NCI-H2196 (cell line): ENCODE data around the gene SESN1.
A peak's percentile ranks its signal among the peaks of the same experiment; 100 is the strongest.

Source experiments
- DNase-seq: peaks from one replicate; lab custom pipeline; 2025; ENCODE audit not compliant: unreplicated experiment; lab: John Stamatoyannopoulos, UW

SESN1 gene

DNA sequence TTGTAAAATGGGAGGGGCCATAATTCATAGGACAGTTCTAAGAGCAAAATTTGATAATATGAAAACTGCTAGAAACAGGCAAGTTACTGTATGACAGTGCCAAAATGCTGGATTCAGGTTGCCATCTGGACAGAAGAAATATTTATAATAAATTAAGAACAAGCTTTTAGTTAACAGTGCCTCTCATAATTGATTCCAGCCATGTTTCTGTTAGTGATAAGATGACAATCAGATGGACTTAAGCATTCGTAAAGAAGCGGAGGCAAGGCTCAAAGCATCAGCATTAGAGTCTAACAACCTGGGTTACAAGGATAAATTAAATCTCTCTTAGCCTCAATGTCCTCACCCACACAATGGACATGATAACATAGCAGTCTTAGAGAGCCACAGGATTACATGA is 61.0 kb downstream of the SESN1 start:
- DNase-seq, result no peak

DNA sequence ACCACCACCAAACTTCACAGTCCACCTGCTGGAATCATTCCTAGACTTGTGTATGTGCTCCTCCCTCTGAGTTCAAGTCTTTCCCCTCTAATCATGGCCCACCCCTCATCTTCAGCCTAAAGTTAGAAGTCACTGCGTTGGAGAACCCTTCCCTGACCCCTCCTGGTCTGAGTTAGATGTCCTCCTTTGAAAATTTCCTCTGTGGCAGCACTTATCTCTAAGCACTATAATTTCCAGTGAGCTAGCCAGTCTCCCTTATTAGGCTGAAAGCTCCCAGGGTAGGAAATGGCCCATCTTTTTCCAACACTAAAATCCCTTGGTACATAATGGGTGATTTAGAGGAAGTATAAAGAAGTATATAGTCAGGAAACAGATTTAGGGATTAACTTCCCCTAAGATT is 63.2 kb downstream of the SESN1 start:
- DNase-seq, result no peak

DNA sequence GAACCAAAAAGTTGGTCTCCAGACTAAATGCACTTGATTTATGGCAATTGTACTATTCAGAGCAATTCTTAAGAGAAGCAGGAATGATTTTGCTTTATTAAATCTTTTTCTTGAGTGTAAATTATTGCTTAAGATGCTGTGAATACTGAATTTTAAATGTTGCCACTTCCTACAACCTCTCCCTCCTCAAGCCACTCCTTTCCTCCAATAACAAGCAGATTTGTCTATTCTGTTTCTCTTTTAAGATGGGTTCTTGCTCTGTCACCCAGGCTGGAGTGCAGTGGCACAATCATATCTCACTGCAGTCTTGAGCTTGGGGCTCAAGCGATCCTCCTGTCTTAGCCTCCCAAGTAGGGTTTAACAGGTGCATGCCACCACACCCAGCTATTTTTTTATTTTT is 65.3 kb downstream of the SESN1 start:
- no peak for DNase-seq

DNA sequence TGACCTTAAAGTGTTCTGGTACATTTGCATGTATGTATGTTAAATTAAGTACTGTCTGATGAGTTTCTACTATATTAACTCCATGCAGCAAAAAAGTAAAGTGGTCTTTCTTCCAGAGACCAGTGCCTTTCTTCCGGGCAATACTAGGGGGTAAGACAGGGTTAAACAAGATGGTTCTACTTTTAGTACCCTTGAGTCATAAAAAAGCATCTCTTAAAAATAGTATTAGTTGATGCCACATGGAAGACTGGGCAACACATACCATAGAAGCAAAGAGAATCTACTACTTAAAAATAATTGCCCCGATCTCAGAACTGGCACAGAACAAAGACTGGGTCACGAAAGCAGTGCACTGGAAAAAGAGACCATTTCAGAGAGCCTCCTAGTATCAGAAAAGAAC is 66.2 kb downstream of the SESN1 start:
- DNase-seq, result no peak

DNA sequence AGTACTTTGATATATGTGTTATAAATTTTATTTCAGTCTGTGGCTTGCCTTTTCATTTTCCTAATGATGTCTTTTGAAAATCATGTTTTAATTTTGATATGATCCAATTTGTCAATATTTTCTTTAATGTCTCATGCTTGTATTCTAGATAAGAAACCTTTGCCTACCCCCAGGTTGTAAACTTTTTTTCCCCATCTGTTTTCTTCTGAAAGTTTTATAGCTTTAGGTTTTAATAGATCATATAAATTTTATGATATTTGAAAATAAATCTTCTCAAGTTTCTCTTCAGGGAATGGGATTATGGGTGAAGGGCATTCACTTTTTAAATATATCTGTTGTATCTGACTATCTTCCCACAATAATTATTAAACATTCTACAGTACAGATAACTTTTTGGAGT is 66.7 kb downstream of the SESN1 start:
- no peak for DNase-seq

DNA sequence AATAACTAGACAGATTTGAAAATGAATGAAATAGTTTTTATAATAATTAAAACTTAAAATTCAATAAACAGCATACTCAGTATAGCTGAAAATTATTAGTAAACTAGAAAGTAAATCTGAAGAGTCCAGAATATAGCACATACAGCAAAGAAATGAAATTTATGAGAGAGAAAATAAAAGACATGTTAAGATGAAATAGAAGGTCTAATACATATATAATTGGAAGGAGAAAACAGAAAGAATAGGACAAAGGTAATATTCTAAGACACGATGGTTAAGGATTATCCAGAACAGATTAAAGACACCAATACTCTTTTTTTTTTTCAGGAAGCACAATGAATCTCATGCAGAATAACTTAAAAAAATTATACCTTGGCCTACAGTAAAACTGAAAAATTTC is 69.0 kb downstream of the SESN1 start:
- DNase-seq, result no peak

DNA sequence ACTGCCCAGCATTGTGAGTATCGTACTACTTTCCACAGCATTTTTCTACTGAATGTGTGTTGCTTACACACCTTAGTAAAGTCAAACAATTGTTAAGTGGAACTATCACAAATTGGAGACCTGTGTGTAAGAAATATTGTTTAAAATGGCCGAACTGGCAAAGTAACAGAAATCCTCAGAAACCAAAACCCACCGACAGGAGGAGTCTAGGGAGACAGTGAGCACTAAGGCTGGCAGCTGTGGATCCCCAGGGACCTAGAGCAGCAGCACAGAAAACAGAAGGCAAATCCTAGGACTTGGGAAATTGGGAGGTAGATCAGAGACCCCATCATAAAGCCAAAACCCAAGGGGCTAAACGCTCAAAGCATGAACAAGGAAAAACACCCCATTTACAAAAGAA is 69.9 kb downstream of the SESN1 start:
- DNase-seq, result no peak

DNA sequence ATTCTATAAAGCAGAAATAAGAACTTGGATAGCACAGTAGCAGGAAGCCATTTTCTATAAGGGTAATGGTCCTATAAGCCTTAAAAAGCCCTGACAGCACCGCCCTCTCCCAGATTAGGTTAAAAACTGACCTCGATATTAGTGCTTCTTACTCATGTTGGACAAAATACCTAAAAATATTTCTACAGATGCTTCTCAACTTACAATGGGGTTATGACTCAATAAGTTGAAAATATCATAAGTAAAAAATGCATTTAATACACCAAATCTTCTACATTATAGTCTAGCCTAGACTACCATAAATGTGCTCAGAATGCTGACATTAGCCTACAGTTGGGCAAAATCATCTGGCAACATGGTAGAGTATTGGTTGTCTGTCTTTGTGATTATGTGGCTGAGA is 70.3 kb downstream of the SESN1 start:
- no peak for DNase-seq

DNA sequence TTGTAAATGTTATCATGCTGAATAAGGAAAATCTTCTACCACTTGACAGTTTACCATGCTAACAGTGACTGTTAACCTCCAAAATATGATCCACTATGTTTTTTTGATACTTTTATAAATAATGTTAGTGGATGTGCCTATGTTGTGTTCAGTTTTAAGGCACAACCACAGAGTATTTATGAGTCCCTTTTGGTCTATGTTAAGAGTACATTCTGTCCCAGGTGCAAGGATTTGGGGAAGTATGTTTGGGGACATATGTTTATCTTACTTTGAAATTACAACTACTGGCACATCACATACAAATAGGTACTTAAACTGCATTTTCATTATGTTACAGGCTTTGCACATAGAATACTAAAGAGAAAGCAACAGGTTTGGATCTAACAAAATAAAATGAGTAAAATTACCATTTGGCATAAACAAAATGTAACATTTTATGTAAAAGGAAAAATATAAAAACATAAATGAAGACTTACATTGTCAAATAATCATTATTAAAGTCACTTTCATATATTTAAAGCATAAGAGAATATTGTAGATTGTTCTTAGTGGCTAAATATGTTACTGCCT is 71.2 kb downstream of the SESN1 start:
- DNase-seq, result no peak

DNA sequence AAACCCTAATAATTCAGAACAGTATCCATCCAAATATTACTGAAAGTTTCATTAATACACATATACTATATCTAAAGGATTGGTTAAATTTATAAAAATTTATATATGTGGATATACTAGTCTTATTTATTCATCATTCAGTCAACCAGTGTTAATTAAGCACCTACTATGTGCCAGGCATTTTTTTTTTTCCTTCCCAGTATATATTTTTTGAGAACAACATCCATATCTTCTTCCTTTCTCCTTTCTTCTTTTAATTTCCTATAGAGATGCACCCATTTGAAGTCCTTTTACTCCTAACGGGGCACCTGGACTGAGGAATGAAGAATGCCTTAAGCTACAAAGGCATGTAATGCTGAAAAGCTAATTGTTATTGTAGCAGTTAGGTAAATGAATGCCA is 72.8 kb downstream of the SESN1 start:
- DNase-seq, result no peak

DNA sequence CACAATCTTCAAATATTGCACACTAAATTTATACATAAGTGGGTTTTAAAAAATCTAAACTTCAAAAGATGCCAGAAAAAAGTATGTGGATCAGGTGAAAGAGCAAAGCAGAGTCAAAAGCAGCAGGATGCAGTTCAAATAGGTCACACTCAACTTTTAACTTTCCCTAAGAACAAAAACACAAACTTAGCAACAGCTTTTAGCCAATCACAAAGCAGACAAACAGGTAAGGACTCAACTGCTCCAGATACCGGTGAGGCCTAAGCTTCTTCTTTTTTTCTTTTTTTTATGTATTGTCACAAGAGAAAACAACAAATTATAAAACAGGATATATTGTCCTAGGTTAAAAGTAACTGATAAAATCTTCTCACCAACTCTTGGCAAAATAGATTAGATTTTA is 74.7 kb downstream of the SESN1 start:
- DNase-seq, result no peak

DNA sequence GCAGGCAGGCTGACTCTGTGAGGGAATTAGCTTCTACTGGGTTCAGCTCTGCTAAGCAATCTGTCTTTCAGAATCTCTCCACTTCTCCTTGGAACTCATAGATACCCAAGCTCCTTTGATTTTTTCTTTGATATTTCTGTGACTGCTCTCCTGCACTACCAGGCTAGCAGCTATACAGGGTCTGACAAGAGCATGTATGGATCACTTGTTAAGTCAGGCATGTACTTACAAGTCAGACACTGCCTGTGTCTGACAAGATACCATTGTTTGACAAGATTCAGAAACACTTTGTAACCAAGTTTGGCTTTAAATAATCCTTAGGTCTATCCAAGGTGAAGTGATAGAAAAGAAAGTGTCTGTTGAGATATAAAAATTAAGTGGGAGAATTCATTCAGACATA is 79.5 kb downstream of the SESN1 start:
- DNase-seq, result no peak

DNA sequence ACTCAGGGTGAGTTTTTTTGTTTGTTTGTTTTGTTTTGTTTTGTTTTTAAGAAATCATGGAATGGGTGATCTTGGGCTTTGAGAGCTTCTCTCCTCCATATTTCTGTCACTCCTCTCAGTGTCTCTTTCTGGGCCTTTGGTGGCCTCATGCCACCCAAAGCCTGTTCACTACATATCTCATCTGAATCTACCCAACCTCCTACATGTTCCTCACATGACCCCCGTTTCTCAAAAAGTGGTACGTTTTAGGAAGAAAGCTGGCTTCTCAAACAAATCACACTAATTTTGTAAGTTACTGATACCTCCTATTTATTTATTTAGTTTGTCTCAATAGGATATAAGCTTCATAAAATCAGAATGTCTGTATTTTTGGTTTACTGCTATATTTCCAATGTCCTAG is 80.0 kb downstream of the SESN1 start:
- DNase-seq, result no peak

DNA sequence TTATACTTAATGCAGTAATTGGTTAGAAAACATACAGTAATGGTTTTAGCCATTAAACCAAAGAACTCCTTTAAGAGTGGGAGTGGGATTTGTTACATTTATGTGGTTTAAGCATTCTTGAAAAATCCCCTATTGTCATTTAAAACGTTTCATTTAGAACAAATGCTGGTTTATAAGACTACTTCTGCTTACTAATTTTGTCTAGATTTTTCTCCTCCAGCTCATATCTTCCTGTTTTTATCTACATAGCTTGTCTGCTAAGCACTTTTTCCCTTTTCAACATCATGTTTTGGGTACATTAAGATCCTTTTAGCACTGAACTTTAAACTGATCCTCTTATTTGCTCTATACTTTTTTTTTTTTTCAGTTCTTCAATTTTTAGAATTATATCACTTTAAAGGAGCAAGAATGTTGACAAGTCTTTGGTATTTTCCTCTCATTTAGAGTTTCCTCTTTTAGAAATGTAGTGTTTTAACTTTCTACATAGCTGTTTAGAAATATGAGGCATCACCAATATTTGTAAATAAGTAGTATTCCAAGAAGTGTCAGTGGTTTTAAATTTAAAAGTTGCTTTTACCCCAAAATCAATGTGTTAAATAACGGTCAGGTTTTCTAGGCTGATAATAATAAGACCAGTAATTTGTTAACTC is 80.9 kb downstream of the SESN1 start:
- DNase-seq, result no peak

DNA sequence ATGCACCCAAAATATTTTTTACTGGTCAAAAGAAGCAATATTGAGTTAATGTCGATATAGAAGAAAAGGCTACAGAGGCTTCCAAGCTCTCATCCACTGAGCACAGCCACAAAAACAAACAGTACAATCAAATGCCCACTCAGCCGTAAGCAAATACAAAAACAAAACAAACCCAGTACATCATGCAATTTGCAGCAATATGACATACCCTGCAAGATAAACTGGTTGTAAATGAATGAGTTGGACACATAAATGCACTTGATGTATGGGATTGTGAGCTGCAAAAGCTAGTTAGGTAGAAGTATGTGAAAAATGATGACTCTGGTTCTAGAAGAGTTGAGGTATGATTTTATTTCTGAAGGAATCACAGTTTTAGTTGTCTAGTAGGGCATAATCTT is 83.9 kb downstream of the SESN1 start:
- no peak for DNase-seq

DNA sequence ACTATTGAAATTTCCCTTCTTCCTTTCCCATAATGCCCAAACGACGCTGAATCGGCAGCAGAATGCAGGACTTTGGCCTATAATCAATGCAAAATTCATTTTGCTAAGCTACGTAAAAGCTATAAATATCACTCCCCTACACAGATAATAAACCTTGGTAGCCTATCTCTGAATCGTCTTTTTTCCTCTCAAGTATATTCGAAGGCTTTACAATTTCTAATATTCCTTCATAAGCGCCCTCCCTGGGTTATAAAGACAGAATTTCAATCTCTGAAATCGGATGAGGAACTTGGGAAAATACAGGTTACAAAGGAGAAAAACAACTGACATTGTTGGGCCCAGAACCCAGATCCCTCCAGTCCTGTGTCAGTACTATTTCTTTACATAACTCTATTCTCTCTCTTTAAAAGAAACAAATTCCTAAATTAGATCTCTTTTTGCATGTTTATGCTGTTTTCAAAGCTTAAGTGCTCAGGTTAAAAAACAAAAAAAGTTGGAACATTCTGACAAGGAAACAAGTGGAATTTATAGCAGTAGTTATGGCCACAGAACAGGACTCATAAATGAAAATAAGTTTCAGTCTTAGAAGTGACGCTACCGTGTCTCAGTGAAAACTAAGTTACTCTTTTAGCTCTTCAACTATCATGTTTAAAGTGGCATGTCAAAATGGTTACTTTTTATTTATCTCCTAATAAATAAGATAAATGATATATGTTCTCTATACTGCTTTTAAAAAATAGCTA is 84.5 kb downstream of the SESN1 start:
- no peak for DNase-seq

DNA sequence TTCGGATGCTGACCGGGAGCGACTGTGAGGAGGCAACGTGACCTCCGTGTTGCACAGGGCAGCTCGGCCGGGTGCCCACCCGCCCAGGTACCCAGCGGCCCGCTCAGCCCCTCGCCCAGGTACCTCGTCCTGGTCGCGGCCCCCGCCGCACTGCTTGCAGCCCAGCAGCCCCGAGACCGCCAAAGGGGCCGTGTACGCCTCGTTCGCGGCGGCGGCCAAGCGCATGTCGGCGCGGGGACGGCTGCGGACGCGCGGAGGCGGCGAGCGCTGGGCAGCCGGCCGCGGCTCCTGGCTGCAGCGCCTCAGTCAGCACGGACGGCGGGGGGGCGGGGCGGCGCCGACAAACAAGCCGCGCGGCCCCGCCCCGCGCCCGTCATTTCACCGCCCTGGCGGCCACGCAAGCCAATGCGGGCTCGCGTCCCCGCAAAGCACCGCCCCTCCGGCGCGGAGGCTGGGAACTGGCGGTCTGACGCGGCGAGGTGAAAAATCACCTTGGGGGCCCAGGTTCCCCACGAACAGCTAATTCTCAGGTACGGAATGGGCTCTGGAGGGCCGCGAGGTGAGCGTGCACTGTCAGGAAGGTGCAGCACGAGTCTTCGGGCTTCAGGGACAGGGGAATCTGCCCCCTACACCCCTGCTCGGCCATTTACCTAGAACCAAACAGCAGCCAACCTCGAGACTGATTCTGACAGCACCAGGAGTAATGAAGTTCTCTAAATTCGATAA is 85.2 kb downstream of the SESN1 start:
- peak; percentile 95 for DNase-seq

DNA sequence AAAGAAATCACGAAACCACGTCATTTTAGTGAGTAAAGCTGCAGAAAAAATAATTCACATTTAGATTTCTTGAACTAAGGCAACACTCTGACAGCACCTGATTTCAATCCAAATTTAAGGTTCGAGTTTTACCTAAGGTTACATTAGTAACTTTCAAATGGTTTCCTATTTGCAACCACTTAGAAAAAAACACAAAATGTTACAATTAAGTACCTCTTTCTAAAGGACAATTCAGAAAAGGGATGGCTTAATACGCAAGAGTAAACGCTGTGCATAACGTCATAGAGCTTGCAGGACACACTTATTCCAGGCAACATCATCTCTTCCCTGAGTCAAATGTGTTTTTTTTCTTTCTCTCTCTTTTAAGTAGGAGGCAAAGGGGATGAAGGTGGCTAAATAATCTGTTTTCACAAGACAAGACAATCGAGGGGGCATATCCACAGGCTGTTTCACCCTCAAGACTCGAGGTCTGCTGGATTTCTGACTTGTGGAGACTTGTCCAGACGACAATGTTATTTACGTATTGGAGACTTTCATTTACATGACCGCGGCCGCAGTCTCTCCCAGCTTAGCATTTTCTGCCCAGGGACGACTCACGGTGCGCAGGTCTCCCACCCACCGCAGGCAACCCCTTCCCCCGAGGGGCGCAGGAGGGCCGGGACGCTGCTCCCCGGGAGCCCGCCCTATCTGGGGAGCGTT is 86.0 kb downstream of the SESN1 start:
- DNase-seq, result peak; percentile 54

DNA sequence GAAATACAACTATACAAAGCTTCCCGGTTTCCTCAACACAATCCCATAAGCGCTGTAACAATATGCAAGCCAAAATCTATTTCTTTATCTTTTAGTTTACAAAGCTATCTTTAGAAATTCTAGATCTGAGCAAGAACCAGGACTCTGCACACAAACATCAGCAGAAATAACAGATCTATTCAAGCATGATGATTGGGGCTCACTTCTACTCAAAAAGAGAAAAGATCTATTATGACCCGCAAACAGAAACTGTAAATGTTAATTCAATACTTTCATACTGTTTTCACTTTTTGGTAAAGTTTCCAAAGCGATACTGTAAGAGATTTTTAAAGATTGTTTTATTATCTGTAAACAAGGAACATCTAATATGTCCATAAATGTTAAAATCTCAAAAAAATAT is 86.6 kb downstream of the SESN1 start:
- no peak for DNase-seq

DNA sequence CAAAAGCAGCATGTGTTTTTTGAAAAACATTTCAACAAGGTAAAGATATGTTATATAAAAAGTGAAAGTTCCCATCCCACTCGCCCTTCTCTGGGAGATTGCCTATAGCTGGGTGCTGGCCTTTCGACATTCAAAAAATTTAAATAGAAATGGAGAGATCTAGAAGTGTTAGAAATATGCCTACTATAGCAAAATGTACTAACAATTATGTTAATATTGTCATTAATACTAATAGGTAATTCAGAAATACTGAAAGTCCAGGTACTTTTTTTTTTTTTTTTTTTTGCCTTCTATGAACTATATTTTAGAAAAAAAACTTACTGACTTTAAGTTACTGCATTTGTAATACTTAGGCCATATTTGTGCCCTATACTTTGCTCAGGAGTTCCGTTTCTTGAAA is 87.1 kb downstream of the SESN1 start:
- DNase-seq, result no peak

DNA sequence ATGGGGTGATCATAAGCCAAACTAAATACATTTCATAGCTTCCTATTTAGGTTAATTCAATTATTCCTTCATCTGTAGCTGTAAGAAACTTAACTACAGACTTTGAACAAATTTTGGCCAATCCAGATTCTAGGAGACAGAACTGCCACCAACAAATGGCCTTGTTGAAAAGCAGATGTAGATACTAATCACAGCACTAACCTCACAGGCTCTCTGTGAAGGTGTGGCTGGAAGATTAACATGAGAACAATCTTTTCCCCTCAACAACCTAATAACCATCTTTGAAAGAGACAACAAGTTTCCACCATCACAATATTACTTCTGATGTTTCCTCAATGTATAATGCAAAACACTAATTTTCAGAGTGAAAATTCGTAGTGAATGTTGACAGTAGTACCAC is 87.8 kb downstream of the SESN1 start:
- DNase-seq, result no peak
